Endothelial cell of umbilical vein (primary cell): ENCODE measurements around the gene AMMECR1. TPM values are rescaled to one million over a fixed set of nuclear protein-coding genes. Genes with fewer than 3 reads are reported as not detected.

Experiments
- BruUV-seq: library from RNA; stranded (reverse); fragments of 400-500 nt; replicated peaks from 2 replicates; lab custom pipeline; 2021; lab: Mats Ljungman, UMichigan
- CTCF ChIA-PET: fragments of 300-600, 350-600 bp; sonication (Branson Sonifier 250); formaldehyde crosslinking; loops from one replicate; lab custom pipeline; 2021; ENCODE audit warnings: antibody characterized with exemption, inconsistent platforms; lab: Charles Lee
- POLR2A ChIA-PET: fragments of 300-600, 350-600 bp; sonication (Branson Sonifier 250); formaldehyde crosslinking; loops from one replicate; lab custom pipeline; 2021; ENCODE audit warnings: antibody characterized with exemption, inconsistent platforms; lab: Charles Lee
- DNase-seq: peaks from one replicate; pipeline ENCODE4 v3.0.0-alpha.2; 2011; ENCODE audit warnings: low read depth, low spot score
- FAIRE-seq: peaks from 2 replicates; lab custom pipeline; 2011; peaks lifted over from hg19 to GRCh38; lab: Jason Lieb, UNC
- H2AFZ ChIP-seq: 2 replicates; pipeline ENCODE4 v1.6.0; 2012; ENCODE audit warnings: low read depth, low read length, control low read depth, inconsistent platforms
- H3K27ac ChIP-seq: 2 replicates; pipeline ENCODE4 v1.5.1; 2011; ENCODE audit warnings: low read depth, mild to moderate bottlenecking, control low read depth, low read length, moderate library complexity; ENCODE audit not compliant: insufficient read depth
- H3K27me3 ChIP-seq, 2 experiments: 2 replicates each; pipeline versions ENCODE4 v1.6.0 to v1.6.1; 2011; ENCODE audit warnings: low read length in 2 of 2, mixed read lengths in 1 of 2; ENCODE audit not compliant: control insufficient read depth in 2 of 2, insufficient read depth in 2 of 2
- H3K36me3 ChIP-seq, 2 experiments: 2 replicates in 1 of 2; 3 replicates in 1 of 2; pipeline ENCODE4 v1.5.1; 2011; ENCODE audit warnings: low read length in 2 of 2, mild to moderate bottlenecking in 1 of 2, moderate library complexity in 1 of 2; ENCODE audit not compliant: control insufficient read depth in 2 of 2, insufficient read depth in 2 of 2; ENCODE audit errors: extremely low read depth in 1 of 2
- H3K4me1 ChIP-seq: 3 replicates; pipeline ENCODE4 v1.5.1; 2011; ENCODE audit warnings: mild to moderate bottlenecking, low read length; ENCODE audit not compliant: control insufficient read depth, insufficient read depth; ENCODE audit errors: extremely low read depth
- H3K4me2 ChIP-seq: 2 replicates; pipeline ENCODE4 v1.6.1; 2011; ENCODE audit warnings: low read length, control low read depth, mixed read lengths; ENCODE audit not compliant: insufficient read depth
- H3K4me3 ChIP-seq, 3 experiments: fragments of 200-600 bp in 1 of 3; sonication (generic), shearing (Covaris generic) in 1 of 3; replicated peaks in 1 of 3; 2 replicates each; pipeline ENCODE4 v1.5.1; 2011 to 2016; ENCODE audit warnings: control low read depth in 3 of 3, low read length in 3 of 3, mild to moderate bottlenecking in 2 of 3, inconsistent platforms in 1 of 3, low read depth in 1 of 3, moderate library complexity in 1 of 3; ENCODE audit not compliant: insufficient read depth in 1 of 3
- H3K79me2 ChIP-seq: 2 replicates; pipeline ENCODE4 v1.6.0; 2012; ENCODE audit warnings: low read length, inconsistent platforms; ENCODE audit not compliant: control insufficient read depth, insufficient read depth
- H3K9ac ChIP-seq: replicated peaks from 2 replicates; pipeline ENCODE3; 2011; ENCODE audit warnings: low read length, control low read depth; ENCODE audit not compliant: insufficient read depth; ENCODE audit errors: extremely low read depth
- H3K9me1 ChIP-seq: replicated peaks from 3 replicates; pipeline ENCODE4 v1.6.0; 2011; ENCODE audit warnings: mild to moderate bottlenecking, low read length; ENCODE audit not compliant: control insufficient read depth, insufficient read depth; ENCODE audit errors: extremely low read depth
- H3K9me3 ChIP-seq: replicated peaks from 2 replicates; pipeline ENCODE4 v1.5.1; 2012; ENCODE audit warnings: low read length, inconsistent platforms; ENCODE audit not compliant: control insufficient read depth, insufficient read depth
- H4K20me1 ChIP-seq: replicated peaks from 2 replicates; pipeline ENCODE3; 2011; ENCODE audit warnings: mild to moderate bottlenecking, low read length; ENCODE audit not compliant: control insufficient read depth, insufficient read depth; ENCODE audit errors: extremely low read depth
- EZH2 ChIP-seq: IDR thresholded peaks from 2 replicates; pipeline ENCODE4 v1.6.1; 2012; ENCODE audit warnings: borderline replicate concordance, low read depth, mild to moderate bottlenecking, moderate library complexity, low read length, inconsistent platforms; ENCODE audit not compliant: severe bottlenecking
- FOS ChIP-seq: IDR thresholded peaks from 2 replicates; pipeline ENCODE4 v1.6.1; 2011; ENCODE audit warnings: mild to moderate bottlenecking, low read length, moderate library complexity, borderline replicate concordance; ENCODE audit not compliant: insufficient read depth
- GATA2 ChIP-seq: IDR thresholded peaks from 2 replicates; pipeline ENCODE4 v1.7.0; 2011; ENCODE audit warnings: low read depth, mild to moderate bottlenecking, moderate library complexity, mixed read lengths, low read length; ENCODE audit not compliant: insufficient read length, insufficient read depth
- JUN ChIP-seq: IDR thresholded peaks from 2 replicates; pipeline ENCODE4 v1.6.1; 2011; ENCODE audit warnings: borderline replicate concordance, low read depth; ENCODE audit not compliant: insufficient read length, insufficient read depth
- MYC ChIP-seq: IDR thresholded peaks from one replicate; pipeline ENCODE4 v1.6.1; 2011; ENCODE audit warnings: mild to moderate bottlenecking, low read depth, low read length
- POLR2A ChIP-seq: IDR thresholded peaks from 2 replicates; pipeline ENCODE4 v1.6.1; 2012; ENCODE audit warnings: low read depth, mild to moderate bottlenecking, control low read depth, low read length
- POLR2AphosphoS5 ChIP-seq: IDR thresholded peaks from 2 replicates; pipeline ENCODE4 v1.6.1; 2012; ENCODE audit warnings: low read depth, mild to moderate bottlenecking, control low read depth, low read length, moderate library complexity; ENCODE audit not compliant: insufficient read depth
- dilution Hi-C: fragments of 300-500 bp; cut with MboI; formaldehyde crosslinking; loops from one replicate; pipeline ENCODE4 v1.15.0; 2019; ENCODE audit warnings: low sequenced_read_pairs; ENCODE audit not compliant: extremely low pct_ligation_motif_present
- intact Hi-C: fragments of 100-400 bp; cut with micrococcal nuclease; formaldehyde crosslinking; loops from one replicate; pipeline ENCODE4 v1.10.0; 2022
- polyA plus RNA-seq, 4 experiments: library from polyadenylated mRNA; depleted of rRNA in 3 of 4; stranded (reverse) in 3 of 4; unstranded in 1 of 4; fragments of >200 nt; gene quantifications; 2 replicates each; pipeline versions ENCODE4 v1.2.1 to v1.2.3, GENCODE V29; 2011 to 2012; ENCODE audit warnings: missing spikeins in 1 of 4
- total RNA-seq: library from RNA; stranded (reverse); gene quantifications from 2 replicates; pipeline ENCODE4 v1.2.3, GENCODE V29; 2021
- TF ChIP-seq, protein P1 (sequence below): IDR thresholded peaks from 2 replicates; pipeline ENCODE4 v1.6.1; 2011; ENCODE audit not compliant: insufficient read depth, insufficient read length
- TF ChIP-seq, protein P2 (sequence below), 2 donors: IDR thresholded peaks; 1 replicate in 1 of 2; 2 replicates in 1 of 2; pipeline ENCODE4 v1.5.1; 2011; ENCODE audit warnings: low read length in 2 of 2, mild to moderate bottlenecking in 2 of 2, moderate library complexity in 2 of 2, control low read depth in 1 of 2, inconsistent platforms in 1 of 2, low read depth in 1 of 2; ENCODE audit not compliant: insufficient read depth in 1 of 2; ENCODE audit errors: extremely low read depth in 1 of 2

AMMECR1 gene
- total and polyA plus RNA-seq, 2 donors (not counting 3 experiments of a cell fraction or from before 2014, with no cell fraction given) = 3.6 to 6.9 TPM

DNA sequence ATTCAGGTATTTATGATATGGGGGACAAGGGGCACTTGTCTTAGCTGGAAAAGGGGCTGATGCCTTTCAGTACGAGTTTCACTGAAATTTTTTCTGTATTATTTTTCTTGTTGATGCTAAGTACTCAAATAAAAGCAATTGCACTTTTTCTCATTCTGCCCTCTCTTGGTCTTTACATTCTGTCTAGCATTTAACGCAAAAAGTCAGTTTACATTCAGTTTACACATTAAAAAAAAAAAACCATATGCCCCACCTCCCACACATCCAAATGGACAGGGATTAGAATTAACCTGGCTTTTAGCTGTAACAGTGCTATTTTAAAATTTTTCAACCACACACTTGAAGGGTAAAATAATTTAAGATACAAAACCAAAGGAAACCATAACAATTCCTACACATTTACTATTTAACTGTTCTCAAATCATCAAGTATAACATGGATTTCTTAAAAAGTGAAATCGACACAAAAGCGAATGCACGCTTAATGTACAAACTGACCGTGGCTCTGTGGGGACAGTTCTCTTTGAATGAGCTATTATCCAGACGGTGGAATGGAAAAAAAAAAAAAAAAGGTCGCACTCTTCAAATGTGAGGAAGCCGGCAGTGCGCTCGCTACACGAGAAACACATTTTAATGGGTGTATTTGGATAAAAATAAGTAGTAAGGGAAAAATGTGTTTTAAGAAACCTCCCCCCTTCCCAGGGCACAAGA lies 1.4 kb downstream of the AMMECR1 start:
- Histone ChIP-seq H3K9ac (peak overlapping the region; percentile 81), H3K27me3 (no peaks in the 10 kb centered on the region), H3K9me1 (no peaks in the 10 kb centered on the region), H2AFZ (no peak overlapping the region), H3K9me3 (no peaks in the 10 kb centered on the region), H3K36me3 (no peaks in the 10 kb centered on the region), H3K27ac (no peak overlapping the region), H3K4me3 (peak overlapping the region; percentile 89), H3K4me1 (peaks cover 9% of the 10 kb centered on the region), H3K4me2 (peak overlapping the region; percentile 78), H4K20me1 (no peaks in the 10 kb centered on the region), H3K79me2 (peaks cover 28% of the 10 kb centered on the region)
- dilution Hi-C loops = no loop called here
- FAIRE-seq (peak; percentile 63), DNase-seq (peak; percentile 40)
- BruUV-seq = TSS peak; percentile 20
- POLR2A ChIA-PET = no interaction called here
- CTCF ChIA-PET = interaction anchor here (0.6 to 2.6 kb wide), 9 partner anchors 19 to 161 kb away, joined by 3 to 10 read pairs (median 3); no protein-coding TSS in a partner anchor
- intact Hi-C loops = loop anchor here (2.0 to 5.0 kb wide), 3 partner anchors 104 to 156 kb away; no protein-coding TSS in a partner anchor
- TF ChIP-seq, protein P1, sequence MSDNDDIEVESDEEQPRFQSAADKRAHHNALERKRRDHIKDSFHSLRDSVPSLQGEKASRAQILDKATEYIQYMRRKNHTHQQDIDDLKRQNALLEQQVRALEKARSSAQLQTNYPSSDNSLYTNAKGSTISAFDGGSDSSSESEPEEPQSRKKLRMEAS = no peak
- TF ChIP-seq MYC (no peak), GATA2 (no peak), POLR2A (no peak), JUN (no peak)

DNA sequence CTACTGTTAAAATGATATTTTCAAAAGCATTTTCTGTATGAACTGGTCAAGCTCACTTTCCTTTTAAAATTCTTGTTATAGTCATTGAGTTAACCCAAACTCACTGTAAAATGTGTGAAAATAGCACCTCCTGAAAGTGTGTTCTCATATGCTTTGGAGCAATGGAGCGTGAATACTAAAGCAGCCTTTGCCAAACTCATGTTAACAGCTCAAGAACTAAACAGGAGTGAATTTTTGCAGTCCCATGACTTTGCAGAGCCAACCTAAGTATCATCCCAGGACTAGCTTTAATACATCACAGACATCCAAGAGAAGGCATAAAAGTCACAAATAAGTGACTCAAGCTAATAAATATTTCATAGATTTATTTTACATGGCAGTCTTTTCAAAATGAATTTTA lies 2.3 kb downstream of the AMMECR1 start:
- Histone ChIP-seq H3K36me3 (no peaks in the 10 kb centered on the region), H2AFZ (no peak overlapping the region), H3K4me2 (peak overlapping the region; percentile 78), H3K9me1 (no peaks in the 10 kb centered on the region), H3K27ac (no peak overlapping the region), H3K27me3 (no peaks in the 10 kb centered on the region), H3K79me2 (peaks cover 33% of the 10 kb centered on the region), H3K4me1 (peaks cover 9% of the 10 kb centered on the region), H3K9ac (no peak overlapping the region), H4K20me1 (no peaks in the 10 kb centered on the region), H3K9me3 (no peaks in the 10 kb centered on the region), H3K4me3 (no peak overlapping the region)
- FAIRE-seq = peak; percentile 68
- dilution Hi-C loops = no loop called here
- no TSS peak for BruUV-seq
- no peak for TF ChIP-seq POLR2A
- TF ChIP-seq EZH2 = no peak
- TF ChIP-seq, protein P2, sequence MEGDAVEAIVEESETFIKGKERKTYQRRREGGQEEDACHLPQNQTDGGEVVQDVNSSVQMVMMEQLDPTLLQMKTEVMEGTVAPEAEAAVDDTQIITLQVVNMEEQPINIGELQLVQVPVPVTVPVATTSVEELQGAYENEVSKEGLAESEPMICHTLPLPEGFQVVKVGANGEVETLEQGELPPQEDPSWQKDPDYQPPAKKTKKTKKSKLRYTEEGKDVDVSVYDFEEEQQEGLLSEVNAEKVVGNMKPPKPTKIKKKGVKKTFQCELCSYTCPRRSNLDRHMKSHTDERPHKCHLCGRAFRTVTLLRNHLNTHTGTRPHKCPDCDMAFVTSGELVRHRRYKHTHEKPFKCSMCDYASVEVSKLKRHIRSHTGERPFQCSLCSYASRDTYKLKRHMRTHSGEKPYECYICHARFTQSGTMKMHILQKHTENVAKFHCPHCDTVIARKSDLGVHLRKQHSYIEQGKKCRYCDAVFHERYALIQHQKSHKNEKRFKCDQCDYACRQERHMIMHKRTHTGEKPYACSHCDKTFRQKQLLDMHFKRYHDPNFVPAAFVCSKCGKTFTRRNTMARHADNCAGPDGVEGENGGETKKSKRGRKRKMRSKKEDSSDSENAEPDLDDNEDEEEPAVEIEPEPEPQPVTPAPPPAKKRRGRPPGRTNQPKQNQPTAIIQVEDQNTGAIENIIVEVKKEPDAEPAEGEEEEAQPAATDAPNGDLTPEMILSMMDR (IDR thresholded peaks at IDR 0.05; ENCODE audit: extremely low read depth in 1 of 2, insufficient read depth in 1 of 2, low read depth in 1 of 2, low read length in 2 of 2) = no peak
- TF ChIP-seq, protein P1 = no peak
- no peak for TF ChIP-seq FOS
- TF ChIP-seq GATA2 = no peak
- TF ChIP-seq POLR2AphosphoS5 = no peak
- no peak for TF ChIP-seq JUN
- TF ChIP-seq MYC = no peak
- CTCF ChIA-PET = interaction anchor here (1.4 to 2.1 kb wide), 2 partner anchors 103 to 160 kb away, joined by 3 to 6 read pairs; no protein-coding TSS in a partner anchor
- DNase-seq = no peak
- POLR2A ChIA-PET = no interaction called here
- intact Hi-C loops = loop anchor here (5.0 kb wide), 2 partner anchors 103 to 128 kb away; no protein-coding TSS in a partner anchor
